ENCODE measurements around the gene LONRF2.
"Not testable (repeated sequence)": the region's sequence is repeated elsewhere in the genome, so short reads cannot be mapped to it uniquely, and the experiment has no call there.

LONRF2 gene

DNA sequence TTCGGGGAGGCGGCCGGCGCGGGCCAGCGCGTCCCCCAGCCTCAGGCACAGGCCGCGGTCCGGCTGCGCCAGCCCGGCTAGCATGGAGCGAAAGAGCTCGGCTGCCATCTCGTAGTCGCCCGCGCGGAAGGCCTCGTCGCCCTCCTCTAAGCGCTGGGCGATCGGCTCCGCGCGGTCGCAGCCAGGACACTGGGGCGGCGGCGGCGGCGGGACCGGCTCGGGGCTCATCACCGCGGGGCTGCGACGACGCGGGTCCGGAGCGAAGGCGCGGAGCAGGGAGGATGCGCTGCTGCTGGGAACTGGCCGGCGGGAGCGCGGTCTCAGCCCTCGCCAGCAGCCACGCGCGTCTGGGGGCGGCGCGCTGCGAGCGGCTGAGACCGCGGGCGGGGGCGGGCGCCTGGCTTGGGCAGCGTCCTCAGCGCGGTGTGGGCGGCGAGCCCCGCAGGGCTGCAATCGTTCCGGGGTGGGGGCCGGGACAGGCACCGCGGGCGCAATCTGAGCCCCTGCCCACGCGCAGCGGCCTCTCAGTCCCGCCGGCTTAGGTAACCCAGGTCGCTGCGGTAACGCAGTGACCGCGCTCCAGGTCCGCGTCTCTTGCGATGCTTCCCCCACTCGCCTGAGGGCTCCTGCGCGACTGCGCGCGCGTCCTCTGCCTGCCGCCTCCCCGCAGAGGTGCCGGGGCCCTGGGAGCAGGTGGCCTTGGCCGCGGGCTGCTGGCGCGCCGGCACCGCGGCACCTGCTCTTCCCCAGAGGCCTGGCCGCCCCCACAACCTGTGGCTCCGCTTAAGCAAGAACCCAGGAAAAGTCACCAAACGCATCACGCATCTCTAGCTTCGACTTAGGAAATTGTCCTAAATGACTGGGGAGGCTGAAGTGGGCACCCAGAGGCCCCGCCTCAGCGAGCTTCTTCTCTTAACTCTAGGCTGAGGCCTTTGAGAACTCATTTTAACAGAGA, at the start of gene LONRF2:
TSS of gene LONRF2 (minus strand) at position 636 of the 955 bp plus-strand sequence. CDS start at position 228, 408 bp downstream.
- peak; percentile 77 for DNase-seq

- no peak for DNase-seq
Measured at GRCh38 chr2:100367163-100367562, 44.9 kb upstream of the LONRF2 start.

GRCh38 chr2:100365434-100365833, 43.1 kb upstream of the LONRF2 start:
- DNase-seq, result peak; percentile 55

DNA sequence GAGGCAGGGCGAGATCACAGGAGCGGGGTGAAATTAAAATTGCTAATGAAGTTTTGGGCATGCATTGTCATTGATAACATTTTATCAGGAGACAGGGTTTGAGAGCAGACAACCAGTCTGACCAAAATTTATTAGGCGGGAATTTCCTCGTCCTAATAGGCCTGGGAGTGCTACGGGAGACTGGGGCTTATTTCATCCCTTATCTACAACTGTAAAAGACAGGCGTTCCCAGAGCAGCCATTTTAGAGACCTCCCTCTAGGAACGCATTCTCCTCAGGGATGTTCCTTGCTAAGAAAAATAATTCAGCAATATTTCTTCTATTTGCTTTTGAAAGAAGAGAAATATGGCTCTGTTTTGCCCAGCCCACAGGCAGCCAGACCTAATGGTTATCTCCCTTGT, 40.0 kb upstream of the LONRF2 start:
- not testable (repeated sequence) for DNase-seq

GRCh38 chr2:100359576-100359975, 37.3 kb upstream of the LONRF2 start:
- no peak for DNase-seq

DNA sequence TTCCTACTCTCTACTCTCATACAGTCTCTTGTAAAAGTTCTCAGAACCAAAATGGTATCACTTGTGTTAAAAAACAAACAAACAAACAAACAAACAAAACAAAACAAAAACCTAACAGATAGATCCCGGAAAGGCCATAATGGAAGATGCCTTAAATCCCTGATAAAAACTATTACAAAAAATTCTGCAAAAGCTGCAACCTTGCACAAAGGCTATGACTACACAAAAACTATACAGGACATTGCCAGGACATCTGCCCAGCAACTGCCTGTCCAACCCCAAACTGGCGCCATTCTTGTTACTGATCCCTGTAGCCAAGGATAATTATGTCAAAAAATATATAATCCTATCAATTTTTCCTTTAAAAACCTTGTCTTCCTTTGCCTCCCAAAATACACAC, 36.3 kb upstream of the LONRF2 start:
- no peak for DNase-seq

DNA sequence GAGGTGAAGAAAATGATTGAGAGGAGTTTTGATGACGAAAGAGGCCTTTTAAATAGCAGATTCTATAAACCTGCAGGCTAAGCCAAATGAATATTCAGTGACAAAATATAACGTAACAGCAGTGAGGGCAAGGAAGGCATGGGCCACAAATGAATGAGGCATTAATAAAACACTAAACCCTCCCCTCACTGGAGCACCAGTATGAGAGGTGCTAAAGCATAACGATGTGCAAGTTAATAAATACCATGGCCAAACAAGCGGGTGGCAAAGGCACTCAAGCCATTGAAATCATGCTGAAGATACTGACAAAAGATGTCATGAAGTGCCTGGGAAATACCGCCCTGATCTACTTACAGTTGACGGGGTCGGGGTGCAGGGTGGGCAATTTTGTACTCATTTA, 30.2 kb upstream of the LONRF2 start:
- DNase-seq, result no peak

- peak; percentile 2 for DNase-seq
Measured at GRCh38 chr2:100350661-100351185, 28.4 kb upstream of the LONRF2 start.

GRCh38 chr2:100345144-100345543, 22.8 kb upstream of the LONRF2 start:
- DNase-seq, result not testable (repeated sequence)

DNA sequence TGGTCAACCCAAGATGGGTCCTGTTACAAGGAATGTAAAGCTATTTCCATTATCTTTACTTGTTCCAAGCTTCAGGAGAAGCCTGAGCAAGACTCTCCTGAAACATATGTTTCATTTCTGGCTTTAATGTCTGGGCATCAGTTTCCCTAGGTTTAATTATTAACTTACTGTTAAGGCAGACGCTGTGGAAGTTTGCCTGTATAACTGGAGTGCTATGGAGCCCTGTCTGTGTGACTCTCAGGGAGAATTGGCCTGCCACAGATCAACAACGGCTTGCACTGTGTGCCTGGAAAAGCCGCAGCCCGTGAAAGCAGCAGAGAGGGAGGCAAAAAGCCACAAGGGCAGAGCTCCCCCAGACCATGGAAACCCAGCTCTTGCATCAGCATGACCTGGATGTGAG, 22.1 kb upstream of the LONRF2 start:
- DNase-seq, result no peak

DNA sequence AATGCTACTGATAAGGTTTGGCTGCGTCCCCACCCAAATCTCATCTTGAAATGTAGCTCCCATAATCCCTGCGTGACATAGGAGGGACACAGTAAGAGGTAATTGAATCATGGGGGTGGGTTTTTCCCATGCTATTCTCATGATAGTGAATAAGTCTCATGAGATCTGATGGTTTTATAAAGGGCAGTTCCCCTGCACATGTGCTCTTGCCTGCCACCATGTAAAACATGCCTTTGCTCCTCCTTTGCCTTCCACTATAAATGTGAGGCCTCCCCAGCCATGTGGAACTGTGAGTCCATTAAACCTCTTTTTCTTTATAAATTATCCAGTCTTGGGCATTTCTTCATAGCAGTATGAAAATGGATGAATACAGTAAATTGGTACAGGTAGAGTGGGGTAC, 20.2 kb upstream of the LONRF2 start:
- not testable (repeated sequence) for DNase-seq

- no peak for DNase-seq
Measured at GRCh38 chr2:100339823-100340222, 17.5 kb upstream of the LONRF2 start.

DNA sequence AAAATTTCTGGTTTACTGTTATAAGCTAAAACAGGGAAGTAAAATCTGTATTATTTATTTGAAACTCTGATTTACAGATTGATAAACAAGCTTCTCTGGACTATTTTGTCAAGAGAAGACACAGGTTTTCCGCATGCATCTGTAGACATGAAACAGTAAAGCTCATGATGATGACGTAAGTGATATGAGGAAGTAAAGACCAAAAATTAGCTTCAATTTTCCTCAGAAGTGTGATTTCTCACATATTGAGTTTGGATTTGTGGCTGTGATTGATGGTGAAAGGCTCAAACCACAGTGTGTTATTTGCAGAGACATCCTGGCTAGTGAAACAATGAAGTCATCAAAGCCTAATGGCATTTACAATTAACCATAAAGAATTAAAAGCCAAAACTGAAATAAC, 12.6 kb upstream of the LONRF2 start:
- no peak for DNase-seq

GRCh38 chr2:100327742-100328141, 5.4 kb upstream of the LONRF2 start:
- DNase-seq, result no peak

DNA sequence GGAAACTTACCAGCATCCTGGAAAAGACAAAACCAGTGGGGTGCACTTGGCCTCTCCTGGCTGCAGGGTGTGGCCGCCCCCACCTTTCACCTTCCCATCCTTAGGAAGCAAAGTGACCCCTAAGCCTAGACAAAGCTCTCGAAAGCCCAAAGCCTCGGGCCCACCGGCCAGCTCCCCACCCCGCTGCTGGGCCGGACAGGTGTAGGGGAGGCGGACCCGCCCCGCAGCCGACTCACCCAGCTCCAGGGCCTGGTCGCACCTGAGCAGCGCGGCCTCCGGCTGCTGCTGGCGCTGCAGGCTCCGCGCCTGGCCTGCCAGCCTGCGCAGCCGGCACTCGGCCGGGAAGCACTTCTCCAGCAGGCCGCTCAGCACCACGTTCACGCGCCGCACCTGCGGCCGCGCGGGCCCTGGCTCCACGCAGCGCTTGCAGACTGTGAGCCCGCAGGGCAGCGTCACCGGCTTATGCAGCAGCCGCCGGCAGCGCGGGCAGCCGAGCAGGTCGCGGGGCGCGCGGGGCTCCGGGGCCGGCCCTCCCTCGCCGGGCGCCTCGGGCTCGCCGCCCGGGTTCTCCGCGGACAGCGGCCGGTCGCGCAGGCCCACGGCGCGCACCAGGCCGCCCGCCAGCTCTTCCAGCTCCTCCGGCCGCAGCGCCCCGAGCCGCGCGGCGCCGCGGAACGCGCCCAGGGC, 979 bp downstream of the LONRF2 start:
- no peak for DNase-seq

DNA sequence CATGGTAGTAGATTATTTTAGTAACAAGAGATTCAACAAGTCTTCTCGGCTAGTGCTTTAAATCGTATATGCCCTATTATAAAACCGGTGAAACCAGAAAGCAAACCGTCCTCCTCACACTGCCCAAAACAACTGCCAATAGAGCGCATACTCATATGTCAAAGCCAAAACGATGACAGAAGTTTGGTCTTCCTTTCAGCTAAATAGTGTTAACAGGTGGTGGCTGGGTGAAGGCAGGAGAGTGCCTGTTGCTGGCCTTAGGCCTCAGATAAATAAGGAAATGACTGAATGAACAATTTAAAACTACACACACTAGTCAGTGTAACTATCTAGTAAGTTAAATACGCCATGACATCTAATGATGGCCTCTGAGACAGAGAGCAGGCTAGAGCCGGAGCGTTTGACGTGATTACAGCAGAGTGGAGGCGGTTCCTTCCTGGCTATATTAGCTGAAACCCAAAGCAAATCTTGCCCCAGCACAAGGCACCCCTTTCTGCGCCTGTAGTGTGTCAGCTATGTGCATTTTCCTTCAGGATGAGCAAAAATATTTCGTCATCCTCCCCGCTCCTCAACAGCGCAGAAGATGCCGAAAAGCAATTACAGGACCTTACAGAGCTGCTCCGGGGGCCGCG, 1.6 kb downstream of the LONRF2 start:
- peak; percentile 56 for DNase-seq

GRCh38 chr2:100317634-100318033, 4.7 kb downstream of the LONRF2 start:
- DNase-seq, result no peak

GRCh38 chr2:100309973-100310719, 12.2 kb downstream of the LONRF2 start:
- no peak for DNase-seq

GRCh38 chr2:100309311-100309710, 13.0 kb downstream of the LONRF2 start:
- no peak for DNase-seq

DNA sequence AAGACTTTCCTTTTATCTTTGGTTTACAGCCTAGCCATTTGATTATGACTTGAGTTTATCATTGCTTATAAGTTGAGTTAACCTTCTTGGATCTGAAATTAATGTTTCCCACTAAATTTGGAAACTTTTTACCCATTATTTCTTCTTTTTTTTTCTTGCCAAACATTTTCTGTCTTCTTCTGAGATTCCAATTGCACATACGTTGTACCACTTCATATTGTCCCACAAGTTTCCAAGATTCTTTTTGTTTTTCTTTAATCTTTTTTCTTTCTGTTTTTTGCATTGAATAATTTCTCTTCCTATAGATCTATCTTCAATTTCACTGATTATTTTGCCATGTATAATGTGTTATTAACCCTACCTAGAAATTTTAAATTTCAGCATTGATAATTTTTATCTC, 18.6 kb downstream of the LONRF2 start:
- no peak for DNase-seq

GRCh38 chr2:100302585-100302892, 19.8 kb downstream of the LONRF2 start:
- DNase-seq, result no peak

GRCh38 chr2:100301881-100302584, 20.3 kb downstream of the LONRF2 start:
- DNase-seq, result no peak
